ENCODE data around the gene ANKRD18B.
"Not testable (repeated sequence)": the region's sequence is repeated elsewhere in the genome, so short reads cannot be mapped to it uniquely, and the experiment has no call there.

Gene ANKRD18B

DNA sequence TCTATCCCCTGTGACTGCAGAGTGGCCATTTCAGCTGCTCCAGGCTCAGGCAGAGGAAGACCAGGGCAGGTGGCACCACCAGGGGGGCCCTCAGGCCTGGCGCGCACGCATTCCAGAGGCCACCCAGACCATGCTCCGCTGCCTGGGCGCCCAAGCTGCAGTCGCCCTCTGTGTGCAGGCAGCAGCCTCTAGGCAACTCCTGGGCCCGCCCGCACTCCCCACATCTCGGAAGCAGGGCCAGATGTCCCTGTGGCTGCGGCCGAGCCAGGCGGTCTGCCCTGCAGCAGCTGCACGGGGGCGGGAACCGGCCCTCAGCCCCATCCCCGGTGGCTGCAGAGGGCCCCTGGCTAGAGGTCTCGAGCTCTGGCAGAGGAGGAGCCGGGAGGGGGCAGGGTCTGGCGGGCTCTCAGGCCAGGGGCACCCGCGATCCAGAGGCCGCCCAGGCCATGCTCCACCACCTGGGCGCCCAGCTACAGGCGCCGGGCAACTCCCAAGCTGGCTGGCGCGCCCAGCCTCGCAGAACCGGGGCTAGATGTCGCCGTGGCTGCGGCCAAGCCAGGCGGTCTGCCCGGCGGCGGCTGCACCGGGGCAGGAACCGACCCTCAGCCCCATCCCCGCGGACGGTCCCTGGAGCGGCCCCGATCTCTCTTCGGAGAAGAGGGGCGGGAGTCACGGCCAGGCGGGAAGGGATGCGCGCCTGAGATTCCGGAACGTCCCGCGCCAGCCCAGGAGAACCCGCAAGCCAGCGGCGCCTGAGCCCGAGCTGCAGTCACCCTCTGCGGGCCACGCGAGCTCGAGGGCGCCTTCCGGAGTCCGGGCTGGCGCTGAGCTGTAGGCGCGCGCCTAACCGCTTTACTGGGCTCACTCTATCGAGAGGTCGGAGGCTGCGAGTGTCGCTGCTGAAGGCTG lies at the start of gene ANKRD18B:
ANKRD18B (plus strand) TSS at position 855 of the 909 bp plus-strand sequence. CDS start 239 bp downstream, outside the sequence.
- DNase-seq: peak in 2 of 14 donors; percentile 19 to 74

- DNase-seq: no peak
Measured at GRCh38 chr9:33475357-33475756, 48.7 kb upstream of the ANKRD18B start.

- no peak for DNase-seq
Measured at GRCh38 chr9:33476503-33476902, 47.5 kb upstream of the ANKRD18B start.

- no peak for DNase-seq
Measured at GRCh38 chr9:33480106-33480505, 43.9 kb upstream of the ANKRD18B start.

DNA sequence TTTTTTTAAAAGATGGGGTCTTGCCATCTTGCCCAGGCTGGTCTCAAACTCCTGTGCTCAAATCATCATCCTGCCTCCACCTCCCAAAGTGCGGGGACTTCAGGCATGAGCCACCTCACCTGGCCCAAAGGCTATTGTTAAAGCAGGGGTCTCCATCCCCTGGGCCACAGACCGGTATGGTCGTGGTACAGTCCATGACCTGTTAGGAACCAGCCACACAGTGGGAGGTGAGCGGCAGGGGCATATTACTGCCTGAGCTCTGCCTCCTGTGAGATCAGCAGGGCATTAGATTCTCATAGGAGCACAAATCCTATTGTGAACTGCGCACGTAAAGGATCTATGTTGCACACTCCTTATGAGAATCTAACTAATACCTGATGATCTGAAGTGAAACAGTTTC lies 43.1 kb upstream of the ANKRD18B start:
- no peak for DNase-seq

GRCh38 chr9:33485312-33485711 lies 38.7 kb upstream of the ANKRD18B start:
- DNase-seq: not testable (repeated sequence)

GRCh38 chr9:33489066-33489465 lies 35.0 kb upstream of the ANKRD18B start:
- no peak for DNase-seq

- DNase-seq: not testable (repeated sequence)
Measured at GRCh38 chr9:33493819-33494218, 30.2 kb upstream of the ANKRD18B start.

- no peak for DNase-seq
Measured at GRCh38 chr9:33498387-33498786, 25.7 kb upstream of the ANKRD18B start.

DNA sequence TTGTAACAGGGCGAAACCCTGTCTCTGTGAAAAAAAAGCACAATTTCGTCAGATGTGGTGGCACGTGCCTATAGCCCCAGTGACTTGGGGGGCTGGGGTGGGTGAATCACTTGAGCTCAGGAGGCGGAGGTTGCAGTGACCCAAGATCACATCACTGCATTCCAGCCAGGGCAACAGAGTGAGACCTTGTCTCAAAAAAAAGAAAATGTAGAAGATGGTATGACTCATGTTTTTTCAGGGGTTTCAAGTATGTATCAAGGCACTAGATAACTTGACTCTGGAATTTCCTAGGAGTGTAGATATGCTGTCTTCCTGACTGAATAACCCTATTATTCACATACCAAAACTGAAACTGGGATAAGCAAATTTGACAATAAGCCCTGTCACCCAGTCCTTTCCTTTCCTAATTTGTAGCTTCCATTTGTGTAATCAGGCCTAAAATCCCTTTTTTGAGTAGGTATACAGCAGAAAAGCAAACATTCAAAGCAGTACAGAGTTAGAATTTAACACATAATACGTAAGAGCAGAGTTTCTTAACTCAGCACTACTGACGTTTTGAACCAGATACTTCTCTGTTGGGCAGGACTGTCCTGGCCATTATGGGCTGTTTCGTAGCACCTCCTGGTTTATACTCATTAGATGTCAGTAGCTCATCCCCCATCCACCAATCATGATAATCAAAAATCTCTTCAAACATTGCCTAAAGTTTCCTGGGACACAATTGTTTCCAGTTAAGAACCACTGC lies 17.3 kb upstream of the ANKRD18B start:
- DNase-seq: no peak

GRCh38 chr9:33510262-33511183 lies 13.5 kb upstream of the ANKRD18B start:
- DNase-seq: peak in 12 of 14 donors; percentile 39 to 75 (median 64)

DNA sequence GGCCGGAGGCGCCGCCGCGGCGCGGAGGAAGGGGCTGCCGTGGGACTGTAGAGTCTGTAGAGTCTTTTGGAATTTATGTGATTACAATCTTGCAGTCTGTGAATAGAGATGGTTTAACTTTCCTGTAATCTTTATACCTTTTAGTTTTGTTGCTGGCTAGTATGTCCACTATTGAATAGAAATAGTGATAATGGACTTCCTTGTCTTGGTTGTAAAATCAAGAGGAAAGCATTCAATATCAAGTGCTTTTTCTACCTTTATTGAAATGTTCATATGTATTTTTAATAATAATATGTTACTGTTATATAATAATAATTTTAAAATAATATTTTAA lies 12.9 kb upstream of the ANKRD18B start:
- DNase-seq: not testable (repeated sequence)

DNA sequence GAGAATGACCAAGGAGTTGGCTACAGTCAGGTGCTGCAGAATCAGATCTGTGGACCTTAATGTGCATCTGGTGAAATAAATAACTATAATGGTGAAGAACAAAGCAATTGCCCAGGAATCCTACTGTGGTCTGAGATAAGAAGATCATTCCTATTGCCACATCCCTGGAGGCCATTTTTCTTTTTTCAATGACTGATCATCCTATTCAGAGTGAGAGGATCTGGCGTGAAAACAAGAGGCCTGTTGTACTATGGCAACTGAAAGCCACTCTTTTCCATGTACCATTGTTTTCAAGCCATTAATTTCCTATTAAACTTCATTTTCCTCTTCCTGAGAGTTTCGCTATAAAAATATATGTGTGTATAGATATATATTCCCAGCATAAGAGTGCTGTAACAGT lies 11.5 kb upstream of the ANKRD18B start:
- DNase-seq: not testable (repeated sequence)

GRCh38 chr9:33515342-33515995 lies 8.6 kb upstream of the ANKRD18B start:
- DNase-seq: not testable (repeated sequence)

GRCh38 chr9:33516397-33516796 lies 7.7 kb upstream of the ANKRD18B start:
- DNase-seq: not testable (repeated sequence)

GRCh38 chr9:33517373-33517772 lies 6.7 kb upstream of the ANKRD18B start:
- DNase-seq: peak in 1 of 14 donors; percentile 46

- DNase-seq: not testable (repeated sequence)
Measured at GRCh38 chr9:33517934-33518577, 6.0 kb upstream of the ANKRD18B start.

DNA sequence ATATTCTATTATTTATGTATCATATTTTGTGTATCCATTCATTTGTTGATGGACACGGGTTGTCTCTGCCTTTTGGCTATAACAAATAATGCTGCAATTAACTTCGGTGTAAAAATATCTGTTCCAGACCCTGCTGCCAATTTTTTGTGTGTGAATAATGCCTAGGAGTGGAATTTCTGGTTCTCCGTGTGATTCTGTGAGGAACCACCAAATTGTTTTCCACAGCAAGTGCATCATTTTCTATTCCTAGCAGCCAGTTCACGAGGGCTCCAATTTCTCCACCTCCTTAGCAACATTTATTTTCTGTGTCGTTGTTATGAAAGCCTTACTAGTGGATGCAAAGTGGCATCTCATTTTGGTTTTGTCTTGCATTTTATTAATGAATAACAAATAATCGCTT lies 2.2 kb upstream of the ANKRD18B start:
- peak in 1 of 14 donors; percentile 36 for DNase-seq

GRCh38 chr9:33524306-33524947 lies 376 bp downstream of the ANKRD18B start:
- peak in 1 of 14 donors; percentile 66 for DNase-seq

DNA sequence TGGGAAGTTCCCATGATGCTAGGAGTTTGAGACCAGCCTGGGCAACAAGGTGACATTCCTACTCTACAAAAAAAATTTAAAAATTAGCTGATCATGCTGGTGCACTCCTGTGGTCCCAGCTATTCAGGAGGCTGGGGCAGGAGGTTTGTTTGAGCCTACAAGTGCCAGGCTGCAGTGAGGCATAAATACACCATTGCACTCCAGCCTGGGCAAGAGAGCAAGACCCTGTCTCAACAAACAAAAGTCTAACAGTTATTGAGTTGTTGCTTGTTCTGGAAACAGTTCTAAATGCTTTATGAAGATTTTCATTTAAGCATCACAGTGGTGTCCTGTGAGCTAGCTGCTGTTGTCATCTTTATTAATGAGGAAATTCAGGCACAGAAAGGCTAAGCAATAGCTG lies 4.0 kb downstream of the ANKRD18B start:
- not testable (repeated sequence) for DNase-seq

GRCh38 chr9:33533958-33534357 lies 9.9 kb downstream of the ANKRD18B start:
- not testable (repeated sequence) for DNase-seq
